ENCODE measurements around the gene UBAC1.

UBAC1 gene, protein sequence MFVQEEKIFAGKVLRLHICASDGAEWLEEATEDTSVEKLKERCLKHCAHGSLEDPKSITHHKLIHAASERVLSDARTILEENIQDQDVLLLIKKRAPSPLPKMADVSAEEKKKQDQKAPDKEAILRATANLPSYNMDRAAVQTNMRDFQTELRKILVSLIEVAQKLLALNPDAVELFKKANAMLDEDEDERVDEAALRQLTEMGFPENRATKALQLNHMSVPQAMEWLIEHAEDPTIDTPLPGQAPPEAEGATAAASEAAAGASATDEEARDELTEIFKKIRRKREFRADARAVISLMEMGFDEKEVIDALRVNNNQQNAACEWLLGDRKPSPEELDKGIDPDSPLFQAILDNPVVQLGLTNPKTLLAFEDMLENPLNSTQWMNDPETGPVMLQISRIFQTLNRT

GRCh38 chr9:135961277-135961715, at the start of gene UBAC1:
Gene UBAC1, minus strand, starts transcription at chr9:135961373. Its CDS starts 211 bp downstream, at chr9:135961162.
- peak; percentile 87 to 94 (median 90) for DNase-seq

- no peak for DNase-seq
Measured at GRCh38 chr9:136010615-136011361, 49.6 kb upstream of the UBAC1 start.

DNA sequence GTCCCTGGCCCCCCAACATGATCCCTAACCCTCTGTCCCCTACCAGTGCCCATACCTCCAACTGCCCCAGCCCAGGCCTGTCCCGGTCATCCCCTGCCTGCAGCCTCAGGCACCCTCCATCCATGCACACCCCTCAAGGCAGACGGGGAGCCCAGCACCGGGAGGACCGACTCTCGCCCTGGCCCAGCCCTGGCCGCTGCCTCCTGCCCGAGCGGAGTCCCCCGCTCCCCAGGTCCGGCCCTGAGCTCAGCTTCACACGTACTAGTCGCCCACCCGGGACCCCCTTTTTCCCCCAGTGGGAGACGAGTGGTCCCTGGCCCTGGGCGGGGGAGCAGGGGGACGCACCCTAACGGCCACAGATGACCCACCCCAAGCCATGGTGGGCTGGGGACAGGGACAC, 49.0 kb upstream of the UBAC1 start:
- DNase-seq, result no peak

GRCh38 chr9:136009516-136009915, 48.3 kb upstream of the UBAC1 start:
- no peak for DNase-seq

DNA sequence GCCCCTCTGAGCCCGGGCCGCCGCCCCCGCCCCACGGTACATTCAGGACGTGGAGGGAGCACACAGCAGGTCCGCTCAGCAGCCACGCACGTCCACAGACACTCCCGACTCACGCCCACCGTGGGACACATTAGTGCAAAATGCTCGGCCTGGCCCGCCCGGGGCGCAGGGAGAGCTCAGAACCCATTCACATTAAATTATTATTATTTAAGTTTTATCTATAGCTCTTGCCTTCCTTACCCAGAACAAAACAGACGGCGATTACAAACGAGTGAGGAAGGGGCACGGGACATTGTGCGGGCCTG, 47.5 kb upstream of the UBAC1 start:
- no peak for DNase-seq

GRCh38 chr9:136007934-136008692, 46.9 kb upstream of the UBAC1 start:
- no peak for DNase-seq

DNA sequence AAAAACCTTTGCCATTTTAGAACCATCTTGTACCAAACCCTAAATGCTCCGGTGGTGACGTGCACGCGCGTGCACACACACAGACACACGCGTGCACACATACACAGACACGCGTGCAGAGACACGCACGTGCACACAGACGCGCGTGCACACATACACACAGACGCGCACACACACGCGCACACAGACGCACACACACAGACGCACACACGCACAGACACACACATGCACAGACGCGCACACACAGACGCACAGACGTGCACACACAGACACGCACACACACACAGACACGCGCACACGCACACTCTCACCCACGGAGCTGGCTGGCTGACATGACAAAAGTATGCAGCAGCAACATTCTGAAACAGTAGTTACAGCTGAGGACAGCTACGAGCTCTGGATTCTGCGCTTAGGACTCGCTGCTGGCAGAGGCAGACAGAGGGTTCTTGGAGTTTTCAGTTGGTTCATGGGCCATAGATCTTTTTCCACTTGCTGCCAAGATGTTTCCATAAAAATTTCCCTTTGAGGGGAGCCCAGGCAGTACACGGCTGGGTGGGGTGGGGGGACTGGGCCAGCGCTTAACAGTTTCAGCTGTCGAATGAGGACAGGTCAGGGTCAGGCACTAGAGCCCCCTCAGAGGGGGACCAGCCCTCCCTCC, 46.2 kb upstream of the UBAC1 start:
- DNase-seq, result no peak

- DNase-seq, result no peak
Measured at GRCh38 chr9:136006169-136006568, 45.0 kb upstream of the UBAC1 start.

- no peak for DNase-seq
Measured at GRCh38 chr9:136004712-136005111, 43.5 kb upstream of the UBAC1 start.

GRCh38 chr9:136004219-136004618, 43.0 kb upstream of the UBAC1 start:
- DNase-seq, result no peak

GRCh38 chr9:136003411-136004218, 42.4 kb upstream of the UBAC1 start:
- DNase-seq, result no peak

- no peak for DNase-seq
Measured at GRCh38 chr9:136002881-136003280, 41.7 kb upstream of the UBAC1 start.

DNA sequence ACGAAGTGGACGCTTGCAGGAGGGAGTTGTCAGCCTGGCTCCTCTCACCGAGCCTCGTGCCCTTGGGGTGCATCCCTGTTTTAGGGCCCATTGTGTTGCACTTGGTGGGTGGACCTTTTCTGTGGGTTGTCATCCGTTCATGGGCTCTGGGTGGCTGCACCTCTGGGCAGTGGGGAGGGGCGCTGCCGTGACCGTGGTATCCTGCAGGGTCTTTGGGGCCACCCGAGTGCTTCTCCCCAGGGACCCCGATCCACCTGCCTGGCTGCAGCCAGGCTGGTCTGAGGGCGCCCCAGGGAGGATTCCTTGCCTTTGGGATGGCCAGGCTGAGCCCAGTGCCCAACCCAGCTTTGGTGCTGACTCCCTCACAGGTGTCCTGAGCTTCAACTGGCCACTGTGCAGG, 41.0 kb upstream of the UBAC1 start:
- no peak for DNase-seq

DNA sequence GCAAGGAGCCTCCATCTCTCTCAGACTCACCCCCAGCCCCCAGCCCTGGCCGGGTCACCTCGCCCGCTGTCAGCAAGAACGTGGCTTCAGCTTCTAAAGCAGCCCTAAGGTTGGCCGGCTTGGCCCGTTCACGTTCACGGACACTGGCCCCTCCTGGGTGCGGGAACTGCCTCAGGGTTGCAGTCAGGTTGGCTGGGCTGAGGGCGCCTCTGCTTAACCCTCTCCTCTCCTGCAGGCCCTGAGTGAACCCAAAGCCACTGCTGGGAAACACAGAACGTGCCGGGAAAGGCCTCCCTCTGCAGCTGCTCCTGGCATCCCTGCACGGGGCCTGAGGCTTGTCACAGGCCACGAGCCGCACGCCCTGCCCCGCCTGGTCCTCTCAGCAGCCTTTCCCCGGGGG, 40.1 kb upstream of the UBAC1 start:
- DNase-seq, result no peak

DNA sequence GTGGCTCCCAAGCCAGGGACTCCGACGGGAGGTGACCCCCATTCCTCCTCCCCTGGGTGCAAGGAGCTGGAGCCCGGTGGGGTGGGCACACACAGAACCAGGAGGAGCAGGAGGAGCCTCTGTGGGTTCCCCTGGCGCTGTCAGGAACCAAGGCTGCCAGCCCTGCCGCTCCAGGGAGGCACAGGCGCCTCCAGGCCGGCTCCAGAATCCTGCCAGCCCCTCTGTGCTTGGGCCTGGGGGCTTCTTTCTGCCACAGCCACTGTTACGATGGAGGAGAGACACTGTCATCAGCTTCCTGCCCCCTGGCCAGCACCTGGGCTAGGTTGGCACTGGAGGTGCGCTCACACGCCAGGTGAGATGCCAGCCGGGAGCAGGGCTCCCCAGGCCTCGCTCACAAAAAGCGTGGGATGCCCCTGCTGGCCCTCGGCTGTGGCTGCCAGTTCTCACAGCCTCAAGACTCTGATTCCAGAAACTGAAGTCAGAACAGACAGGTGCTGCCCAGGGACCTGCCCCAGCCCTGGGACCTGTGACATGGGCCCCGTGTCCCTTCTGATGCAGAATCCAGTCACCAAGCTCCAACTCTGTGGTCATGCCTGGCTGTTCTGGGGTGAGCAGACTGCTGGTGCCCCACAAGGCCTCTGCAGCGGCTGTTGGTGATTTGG, 37.4 kb upstream of the UBAC1 start:
- no peak for DNase-seq

DNA sequence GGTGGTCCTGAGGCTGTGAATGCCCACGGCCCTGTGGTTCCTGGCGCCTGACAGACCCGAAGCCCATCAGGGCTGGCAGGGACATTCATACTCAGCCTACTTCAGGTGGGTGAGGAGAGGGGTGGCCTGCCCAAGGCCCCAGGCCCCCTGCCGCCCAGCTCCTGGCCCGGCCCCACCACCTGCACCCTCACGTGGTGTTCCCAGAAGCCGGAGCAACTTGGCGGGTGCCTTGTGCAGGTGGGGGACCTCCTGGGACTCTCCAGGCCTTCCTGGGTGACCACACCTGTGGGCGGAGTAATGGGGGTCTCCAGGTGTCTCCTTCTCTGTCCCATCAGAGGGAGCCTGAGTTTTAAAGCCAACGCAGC, 36.8 kb upstream of the UBAC1 start:
- DNase-seq, result no peak

DNA sequence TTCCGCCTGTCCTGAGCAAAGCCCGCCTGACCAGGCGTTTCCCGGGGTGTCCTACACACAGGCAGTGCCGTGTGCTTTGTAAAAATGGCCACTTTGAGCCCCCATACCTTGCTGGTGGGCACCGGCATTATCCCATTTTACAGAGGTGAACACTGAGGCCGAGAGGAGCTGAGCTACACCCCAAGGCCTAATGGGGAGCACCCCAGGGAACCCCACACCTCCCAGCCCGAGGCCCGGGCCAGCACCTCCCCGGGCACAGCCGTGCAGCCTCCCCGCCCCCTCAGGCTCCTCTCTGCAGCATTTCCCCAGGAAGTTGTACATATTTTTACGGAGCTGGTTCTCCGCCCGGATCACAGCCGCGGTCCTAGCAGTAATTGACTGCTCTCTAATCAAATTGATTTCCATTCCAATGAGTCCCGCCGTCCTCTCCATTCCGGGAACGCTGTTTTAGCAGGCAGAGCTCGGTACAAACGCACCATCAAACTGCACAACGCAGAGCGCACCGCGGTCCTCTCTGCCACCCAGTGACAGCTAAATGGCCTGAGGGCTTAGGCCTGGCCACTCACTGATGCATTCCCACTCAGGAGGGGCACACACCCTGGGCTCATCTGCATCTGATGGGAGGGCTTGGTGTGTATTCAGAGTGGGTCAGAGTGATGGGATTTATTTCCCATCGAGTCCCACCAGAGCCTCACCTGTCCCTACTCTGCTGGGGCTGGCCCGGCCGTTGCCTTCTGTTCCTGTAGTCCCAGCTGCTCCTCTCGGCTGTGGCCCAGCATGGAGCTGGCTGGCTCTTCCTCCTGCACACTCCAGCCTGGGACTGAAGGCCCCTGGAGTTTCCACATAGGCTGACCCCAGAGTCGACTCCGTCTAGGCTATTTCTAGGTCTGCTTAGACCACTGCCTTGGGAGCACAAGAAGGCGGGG, 36.2 kb upstream of the UBAC1 start:
- no peak for DNase-seq

GRCh38 chr9:135995816-135996215, 34.6 kb upstream of the UBAC1 start:
- DNase-seq, result no peak

GRCh38 chr9:135994501-135995192, 33.5 kb upstream of the UBAC1 start:
- DNase-seq, result no peak
